WTC11 (cell line): ENCODE measurements around the gene SCFD1. TPM values are rescaled to one million over a fixed set of nuclear protein-coding genes. Genes with fewer than 3 reads are reported as not detected.

Source experiments
- ATAC-seq: fragments of 200-7000 bp; cut with Tn5 transposase; 2 replicates; pipeline ENCODE4 v1.10.0; 2021; ENCODE audit warnings: mild to moderate bottlenecking, moderate library complexity
- CTCF ChIA-PET: fragments of 300-600 bp; sonication (Branson Sonifier 250); formaldehyde crosslinking; loops from one replicate; lab custom pipeline; 2021; ENCODE audit warnings: antibody characterized with exemption; lab: Charles Lee
- POLR2A ChIA-PET: fragments of 350-600 bp; sonication (Branson Sonifier 250); formaldehyde crosslinking; loops from one replicate; lab custom pipeline; 2021; ENCODE audit warnings: antibody characterized with exemption; lab: Charles Lee
- DNase-seq: peaks from one replicate; pipeline ENCODE4 v3.0.0; 2021; ENCODE audit warnings: low spot score
- H3K27ac Mint-ChIP-seq: 2 replicates; pipeline ENCODE4 v1.8.0; 2021; ENCODE audit warnings: mixed read lengths
- H3K27me3 Mint-ChIP-seq: 2 replicates; pipeline ENCODE4 v1.8.0; 2021; ENCODE audit warnings: low read depth, mild to moderate bottlenecking, moderate library complexity, mixed read lengths
- H3K36me3 Mint-ChIP-seq: 2 replicates; pipeline ENCODE4 v1.8.0; 2021; ENCODE audit warnings: mixed read lengths
- H3K4me1 Mint-ChIP-seq: 2 replicates; pipeline ENCODE4 v1.8.0; 2022; ENCODE audit warnings: mixed read lengths
- H3K4me3 Mint-ChIP-seq: 2 replicates; pipeline ENCODE4 v1.8.0; 2021; ENCODE audit warnings: mild to moderate bottlenecking, moderate library complexity, mixed read lengths
- H3K9me3 Mint-ChIP-seq: 2 replicates; pipeline ENCODE4 v1.8.0; 2021; ENCODE audit warnings: mixed read lengths
- ATF2 ChIP-seq: sonication (generic); formaldehyde crosslinking; IDR thresholded peaks from 2 replicates; pipeline ENCODE4 v1.8.1; 2022; ENCODE audit warnings: low read depth, missing genetic modification reagents, borderline replicate concordance
- CREB1 ChIP-seq: sonication (generic); formaldehyde crosslinking; IDR thresholded peaks from 2 replicates; pipeline ENCODE4 v1.8.0; 2023; ENCODE audit warnings: mild to moderate bottlenecking, missing genetic modification reagents
- EMX1 ChIP-seq: fragments of 250-450 bp; sonication (Bioruptor Pico); IDR thresholded peaks from 2 replicates; pipeline ENCODE4 v1.8.0; 2021; ENCODE audit warnings: mild to moderate bottlenecking
- FOXK1 ChIP-seq: sonication (generic); formaldehyde crosslinking; IDR thresholded peaks from 2 replicates; pipeline ENCODE4 v1.8.0; 2022; ENCODE audit warnings: mild to moderate bottlenecking, moderate library complexity, missing genetic modification reagents
- FOXP1 ChIP-seq: sonication (generic); formaldehyde crosslinking; IDR thresholded peaks from 2 replicates; pipeline ENCODE4 v1.8.0; 2022; ENCODE audit warnings: missing genetic modification reagents, mild to moderate bottlenecking, moderate library complexity, borderline replicate concordance
- FOXP4 ChIP-seq: sonication (generic); formaldehyde crosslinking; IDR thresholded peaks from 2 replicates; pipeline ENCODE4 v1.8.0; 2022; ENCODE audit warnings: mild to moderate bottlenecking, missing genetic modification reagents
- KAT7 ChIP-seq: sonication (generic); formaldehyde crosslinking; IDR thresholded peaks from 2 replicates; pipeline ENCODE4 v1.8.1; 2023; ENCODE audit warnings: missing genetic modification reagents, mild to moderate bottlenecking, borderline replicate concordance
- MAX ChIP-seq: sonication (generic); formaldehyde crosslinking; IDR thresholded peaks from 2 replicates; pipeline ENCODE4 v1.8.0; 2022; ENCODE audit warnings: mild to moderate bottlenecking, missing genetic modification reagents
- MLX ChIP-seq: sonication (generic); formaldehyde crosslinking; IDR thresholded peaks from 2 replicates; pipeline ENCODE4 v1.8.1; 2023; ENCODE audit warnings: mild to moderate bottlenecking, missing genetic modification reagents, moderate library complexity
- NR2C2 ChIP-seq: sonication (generic); formaldehyde crosslinking; IDR thresholded peaks from 2 replicates; pipeline ENCODE4 v1.8.0; 2022; ENCODE audit warnings: mild to moderate bottlenecking, missing genetic modification reagents
- PREB ChIP-seq: sonication (generic); formaldehyde crosslinking; IDR thresholded peaks from 2 replicates; pipeline ENCODE4 v1.8.1; 2022; ENCODE audit warnings: mild to moderate bottlenecking, missing genetic modification reagents, moderate library complexity, borderline replicate concordance
- PRRX2 ChIP-seq: fragments of 250-450 bp; sonication (Bioruptor Pico); IDR thresholded peaks from 2 replicates; pipeline ENCODE4 v1.8.0; 2021; ENCODE audit warnings: mild to moderate bottlenecking
- STAT6 ChIP-seq: sonication (generic); formaldehyde crosslinking; conservative IDR thresholded peaks from 2 replicates; pipeline ENCODE4 v1.8.1; 2023; ENCODE audit warnings: mild to moderate bottlenecking, low read depth, missing genetic modification reagents, moderate library complexity
- USF1 ChIP-seq: sonication (generic); formaldehyde crosslinking; IDR thresholded peaks from 2 replicates; pipeline ENCODE4 v1.8.0; 2022; ENCODE audit warnings: mild to moderate bottlenecking, missing genetic modification reagents
- ZNF396 ChIP-seq: fragments of 250-450 bp; sonication (Bioruptor Pico); IDR thresholded peaks from 2 replicates; pipeline ENCODE4 v1.8.0; 2021; ENCODE audit warnings: mild to moderate bottlenecking, moderate library complexity, borderline replicate concordance
- ZNF416 ChIP-seq: fragments of 250-450 bp; sonication (Bioruptor Pico); IDR thresholded peaks from 2 replicates; pipeline ENCODE4 v1.9.0; 2021; ENCODE audit warnings: mild to moderate bottlenecking, inconsistent platforms
- ZNF423 ChIP-seq: fragments of 250-450 bp; sonication (Bioruptor Pico); IDR thresholded peaks from 2 replicates; pipeline ENCODE4 v2.1.2; 2022; ENCODE audit warnings: mild to moderate bottlenecking, moderate library complexity
- total RNA-seq: library from RNA; stranded (reverse); gene quantifications from 3 replicates; pipeline ENCODE4 v1.2.3, GENCODE V29; 2021

The SCFD1 gene
- total RNA-seq, 1 experiment from 2014 or later = 77.5 TPM

GRCh38 chr14:30630248-30630647 lies 8.1 kb downstream of the SCFD1 start:
- no peak overlapping the region for H3K27ac Mint-ChIP-seq
- TF ChIP-seq USF1 (CRISPR knock-in tag) (no peak), ATF2 (CRISPR knock-in tag) (no peak), FOXP4 (CRISPR knock-in tag) (no peak), KAT7 (CRISPR knock-in tag) (no peak), MLX (CRISPR knock-in tag) (no peak), CREB1 (CRISPR knock-in tag) (no peak), STAT6 (no peak), FOXK1 (no peak), FOXP1 (CRISPR knock-in tag) (no peak), PRRX2 (CRISPR knock-in tag) (no peak), NR2C2 (CRISPR knock-in tag) (no peak), PREB (CRISPR knock-in tag) (no peak), ZNF423 (no peak)
- CTCF ChIA-PET = no interaction called here

GRCh38 chr14:30632730-30633129 lies 10.6 kb downstream of the SCFD1 start:
- Mint-ChIP-seq H3K9me3 (no peaks in the 10 kb centered on the region), H3K4me3 (no peak overlapping the region), H3K27me3 (no peaks in the 10 kb centered on the region), H3K4me1 (peaks cover 2% of the 10 kb centered on the region; the same call in 1 of the 2 replicates), H3K27ac (no peak overlapping the region), H3K36me3 (peaks cover 29% of the 10 kb centered on the region)
- DNase-seq (no peak), ATAC-seq (no peak)
- ChIA-PET CTCF (no interaction called here), POLR2A (no interaction called here)
- TF ChIP-seq ZNF396 (CRISPR knock-in tag) (no peak), EMX1 (CRISPR knock-in tag) (no peak), ZNF416 (CRISPR knock-in tag) (no peak), MAX (no peak)

More at GRCh38 chr14:30630248-30630647, 8.1 kb downstream of the SCFD1 start:
- Mint-ChIP-seq H3K36me3 (peaks cover 16% of the 10 kb centered on the region), H3K9me3 (no peaks in the 10 kb centered on the region), H3K4me1 (peaks cover 3% of the 10 kb centered on the region; the same call in 1 of the 2 replicates), H3K4me3 (no peak overlapping the region), H3K27me3 (no peaks in the 10 kb centered on the region)
- DNase-seq (no peak), ATAC-seq (no peak)
- POLR2A ChIA-PET = no interaction called here
